HG03135 (cell line): ENCODE results near the gene NPFFR1.

Experiments
- ATAC-seq: cut with Tn5 transposase; IDR thresholded peaks from one replicate; pipeline ENCODE4 v1.9.1; 2021; ENCODE audit warnings: mild to moderate bottlenecking, moderate library complexity; ENCODE audit not compliant: unreplicated experiment

Gene NPFFR1

GRCh38 chr10:70289739-70290138, 5.9 kb upstream of the NPFFR1 start:
- no peak for ATAC-seq

- no peak for ATAC-seq
Measured at GRCh38 chr10:70286616-70287015, 2.8 kb upstream of the NPFFR1 start.

- ATAC-seq: no peak
Measured at GRCh38 chr10:70285476-70285831, 1.6 kb upstream of the NPFFR1 start.

- ATAC-seq: no peak
Measured at GRCh38 chr10:70284542-70285475, 1.0 kb upstream of the NPFFR1 start.

- ATAC-seq: no peak
Measured at GRCh38 chr10:70283071-70283444, 746 bp downstream of the NPFFR1 start.

GRCh38 chr10:70281609-70282008, 2.2 kb downstream of the NPFFR1 start:
- ATAC-seq: no peak

- no peak for ATAC-seq
Measured at GRCh38 chr10:70280099-70280498, 3.7 kb downstream of the NPFFR1 start.

GRCh38 chr10:70277396-70278030, 6.3 kb downstream of the NPFFR1 start:
- ATAC-seq: no peak

- no peak for ATAC-seq
Measured at GRCh38 chr10:70274643-70275042, 9.2 kb downstream of the NPFFR1 start.

GRCh38 chr10:70272925-70273316, 10.9 kb downstream of the NPFFR1 start:
- no peak for ATAC-seq

GRCh38 chr10:70271996-70272924, 11.5 kb downstream of the NPFFR1 start:
- ATAC-seq: no peak

GRCh38 chr10:70270952-70271351, 12.9 kb downstream of the NPFFR1 start:
- ATAC-seq: no peak

- ATAC-seq: no peak
Measured at GRCh38 chr10:70269741-70270140, 14.1 kb downstream of the NPFFR1 start.

- ATAC-seq: no peak
Measured at GRCh38 chr10:70268376-70268775, 15.4 kb downstream of the NPFFR1 start.

GRCh38 chr10:70267161-70267933, 16.5 kb downstream of the NPFFR1 start:
- no peak for ATAC-seq

GRCh38 chr10:70266701-70267100, 17.1 kb downstream of the NPFFR1 start:
- no peak for ATAC-seq

- no peak for ATAC-seq
Measured at GRCh38 chr10:70266056-70266455, 17.7 kb downstream of the NPFFR1 start.

- no peak for ATAC-seq
Measured at GRCh38 chr10:70265032-70265689, 18.6 kb downstream of the NPFFR1 start.

GRCh38 chr10:70260734-70261133, 23.1 kb downstream of the NPFFR1 start:
- ATAC-seq: no peak

GRCh38 chr10:70260259-70260658, 23.5 kb downstream of the NPFFR1 start:
- no peak for ATAC-seq
